Brain microvascular endothelial cell (primary cell): ENCODE data around the gene TTLL7.

ENCODE experiments used
- DNase-seq: peaks from one replicate; pipeline ENCODE4 v3.0.0-alpha.2; 2020
- H3K27ac ChIP-seq: fragments of 250-450 bp; sonication (Bioruptor Pico); 2 replicates; pipeline ENCODE4 v1.5.1; 2020; ENCODE audit warnings: mild to moderate bottlenecking, moderate library complexity
- H3K27me3 ChIP-seq: fragments of 250-450 bp; sonication (Bioruptor Pico); replicated peaks from 2 replicates; pipeline ENCODE4 v1.5.1; 2020; ENCODE audit warnings: mild to moderate bottlenecking
- H3K36me3 ChIP-seq: fragments of 250-450 bp; sonication (Bioruptor Pico); replicated peaks from 2 replicates; pipeline ENCODE4 v1.5.1; 2020; ENCODE audit warnings: mild to moderate bottlenecking
- H3K4me3 ChIP-seq: 2 replicates; pipeline ENCODE4 v1.5.1; 2011; ENCODE audit warnings: low read depth, mild to moderate bottlenecking, control low read depth, low read length, moderate library complexity
- in situ Hi-C: cut with HindIII; loops from 2 replicates; pipeline ENCODE4 v1.10.0; 2017; ENCODE audit warnings: low sequenced_read_pairs, low pct_ligation_motif_present
- TF ChIP-seq, protein P1 (sequence below): IDR thresholded peaks from 2 replicates; pipeline ENCODE4 v1.5.1; 2011; ENCODE audit warnings: low read depth, mild to moderate bottlenecking, moderate library complexity, low read length, control low read depth, inconsistent platforms; ENCODE audit errors: missing control alignments

The TTLL7 gene

DNA sequence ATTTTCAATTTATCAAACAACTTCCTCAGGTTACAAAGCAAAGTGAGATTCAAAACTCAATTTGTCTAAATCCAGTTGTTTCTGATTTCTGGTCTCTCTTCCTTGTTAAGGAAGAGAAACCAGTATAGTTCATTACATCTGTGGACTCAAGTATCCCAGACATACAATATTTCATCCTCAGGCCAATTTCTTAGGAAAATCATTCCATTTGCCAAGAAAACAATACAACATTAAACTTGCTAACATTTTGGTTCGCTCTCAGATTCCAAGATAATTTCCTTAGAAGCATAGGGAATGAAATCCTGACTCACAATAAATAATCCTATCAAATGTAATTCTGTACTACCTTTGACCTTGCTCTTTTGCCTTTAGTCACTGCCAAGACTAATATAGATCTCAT lies 11.2 kb upstream of the TTLL7 start:
- DNase-seq = no peak
- in situ Hi-C loops = no loop called here
- Histone ChIP-seq H3K4me3 (no peak overlapping the region), H3K27ac (no peak overlapping the region), H3K27me3 (no peaks in the 10 kb centered on the region), H3K36me3 (no peaks in the 10 kb centered on the region)
- TF ChIP-seq, protein P1, sequence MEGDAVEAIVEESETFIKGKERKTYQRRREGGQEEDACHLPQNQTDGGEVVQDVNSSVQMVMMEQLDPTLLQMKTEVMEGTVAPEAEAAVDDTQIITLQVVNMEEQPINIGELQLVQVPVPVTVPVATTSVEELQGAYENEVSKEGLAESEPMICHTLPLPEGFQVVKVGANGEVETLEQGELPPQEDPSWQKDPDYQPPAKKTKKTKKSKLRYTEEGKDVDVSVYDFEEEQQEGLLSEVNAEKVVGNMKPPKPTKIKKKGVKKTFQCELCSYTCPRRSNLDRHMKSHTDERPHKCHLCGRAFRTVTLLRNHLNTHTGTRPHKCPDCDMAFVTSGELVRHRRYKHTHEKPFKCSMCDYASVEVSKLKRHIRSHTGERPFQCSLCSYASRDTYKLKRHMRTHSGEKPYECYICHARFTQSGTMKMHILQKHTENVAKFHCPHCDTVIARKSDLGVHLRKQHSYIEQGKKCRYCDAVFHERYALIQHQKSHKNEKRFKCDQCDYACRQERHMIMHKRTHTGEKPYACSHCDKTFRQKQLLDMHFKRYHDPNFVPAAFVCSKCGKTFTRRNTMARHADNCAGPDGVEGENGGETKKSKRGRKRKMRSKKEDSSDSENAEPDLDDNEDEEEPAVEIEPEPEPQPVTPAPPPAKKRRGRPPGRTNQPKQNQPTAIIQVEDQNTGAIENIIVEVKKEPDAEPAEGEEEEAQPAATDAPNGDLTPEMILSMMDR = no peak

DNA sequence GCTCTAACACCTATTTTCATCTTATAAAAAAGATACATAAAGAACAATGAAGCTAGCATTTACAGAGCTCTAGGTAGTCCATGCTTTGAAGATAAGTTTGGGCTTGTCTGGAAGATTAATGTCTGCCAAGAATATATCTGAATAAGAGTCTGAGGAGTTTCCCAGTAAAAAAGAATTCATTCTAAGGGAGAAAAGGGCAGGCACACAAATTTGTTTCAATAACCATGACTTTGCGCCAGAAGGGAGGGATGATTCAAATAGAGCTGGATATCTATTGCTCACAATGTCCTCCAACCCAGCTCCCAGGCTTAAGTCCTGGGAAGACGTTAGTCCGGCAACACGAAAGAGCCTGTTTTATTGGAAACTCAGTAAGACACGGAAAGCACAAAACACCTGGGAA lies 9.7 kb upstream of the TTLL7 start:
- no peaks in the 10 kb centered on the region for H3K36me3 ChIP-seq
- in situ Hi-C loops = no loop called here
- H3K4me3 ChIP-seq = no peak overlapping the region
- DNase-seq = no peak
- TF ChIP-seq, protein P1 = no peak
- H3K27ac ChIP-seq = no peak overlapping the region
- H3K27me3 ChIP-seq = no peaks in the 10 kb centered on the region

DNA sequence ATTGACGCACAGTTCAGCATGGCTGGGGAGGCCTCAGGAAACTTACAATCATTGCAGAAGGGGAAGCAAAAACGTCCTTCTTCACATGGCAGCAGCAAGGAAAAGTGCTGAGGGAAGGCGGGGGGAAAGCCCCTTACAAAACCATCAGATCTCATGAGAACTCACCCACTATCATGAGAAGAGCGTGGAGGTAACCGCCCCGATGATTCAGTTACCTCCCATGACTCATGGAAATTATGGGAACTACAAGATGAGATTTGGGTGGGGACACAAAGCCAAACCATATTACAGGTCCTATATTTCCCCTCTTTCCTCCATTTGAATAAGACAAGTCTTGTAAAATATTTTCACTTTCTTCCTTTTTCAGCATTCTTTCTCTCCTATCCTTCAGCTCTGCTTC lies 7.7 kb upstream of the TTLL7 start:
- DNase-seq = no peak
- Histone ChIP-seq H3K36me3 (no peaks in the 10 kb centered on the region), H3K27ac (no peak overlapping the region), H3K4me3 (no peak overlapping the region), H3K27me3 (no peaks in the 10 kb centered on the region)
- TF ChIP-seq, protein P1 = no peak
- in situ Hi-C loops = no loop called here

DNA sequence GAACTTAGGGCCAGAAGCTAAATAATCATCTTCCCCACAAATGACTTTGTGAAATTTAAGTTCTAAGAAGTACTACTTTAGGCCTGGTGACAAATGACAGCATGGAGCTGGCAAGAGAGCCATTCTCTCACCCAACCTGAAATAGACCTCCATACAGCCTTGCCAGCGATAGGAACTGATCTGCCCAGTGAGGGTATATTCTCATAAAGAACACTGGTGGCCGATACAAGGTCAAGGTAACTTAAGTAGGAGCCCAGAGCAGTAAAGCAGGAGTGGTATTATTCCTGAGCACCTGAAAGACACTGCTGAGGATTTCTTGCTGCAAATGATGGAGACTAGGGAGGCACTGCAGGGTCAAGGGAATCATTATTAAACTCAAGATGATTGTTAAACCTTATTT lies 2.6 kb upstream of the TTLL7 start:
- Histone ChIP-seq H3K4me3 (no peak overlapping the region), H3K27me3 (no peaks in the 10 kb centered on the region), H3K36me3 (no peaks in the 10 kb centered on the region), H3K27ac (no peak overlapping the region)
- no peak for DNase-seq
- TF ChIP-seq, protein P1 = no peak
- in situ Hi-C loops = no loop called here

DNA sequence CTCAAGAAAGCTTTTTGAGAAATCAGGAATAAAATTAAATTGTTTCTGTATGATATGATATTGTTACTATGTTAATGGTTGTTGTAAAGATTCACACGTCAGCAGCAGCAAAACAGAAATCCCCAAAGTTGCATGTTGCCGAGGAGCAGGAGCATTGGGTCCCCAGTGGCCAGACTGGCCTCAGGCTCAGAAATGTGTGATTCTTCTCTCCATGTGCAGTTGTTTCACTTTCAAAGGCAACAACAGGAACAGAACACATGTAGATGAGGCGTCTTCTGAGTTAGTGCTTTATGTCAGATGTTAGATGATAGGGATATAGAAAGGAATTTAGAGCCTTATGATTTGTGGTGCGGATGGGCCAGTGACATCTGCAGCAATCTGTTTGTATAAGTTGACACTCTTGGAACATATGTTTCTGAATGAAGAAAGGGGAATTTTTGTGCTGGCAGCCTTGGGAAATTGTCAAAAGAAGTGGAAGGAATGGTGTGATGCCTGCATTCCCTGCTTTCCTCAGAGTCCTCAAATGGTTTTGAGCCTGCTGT lies 2.1 kb upstream of the TTLL7 start:
- TF ChIP-seq, protein P1 = no peak
- no peak overlapping the region for H3K4me3 ChIP-seq
- DNase-seq = no peak

DNA sequence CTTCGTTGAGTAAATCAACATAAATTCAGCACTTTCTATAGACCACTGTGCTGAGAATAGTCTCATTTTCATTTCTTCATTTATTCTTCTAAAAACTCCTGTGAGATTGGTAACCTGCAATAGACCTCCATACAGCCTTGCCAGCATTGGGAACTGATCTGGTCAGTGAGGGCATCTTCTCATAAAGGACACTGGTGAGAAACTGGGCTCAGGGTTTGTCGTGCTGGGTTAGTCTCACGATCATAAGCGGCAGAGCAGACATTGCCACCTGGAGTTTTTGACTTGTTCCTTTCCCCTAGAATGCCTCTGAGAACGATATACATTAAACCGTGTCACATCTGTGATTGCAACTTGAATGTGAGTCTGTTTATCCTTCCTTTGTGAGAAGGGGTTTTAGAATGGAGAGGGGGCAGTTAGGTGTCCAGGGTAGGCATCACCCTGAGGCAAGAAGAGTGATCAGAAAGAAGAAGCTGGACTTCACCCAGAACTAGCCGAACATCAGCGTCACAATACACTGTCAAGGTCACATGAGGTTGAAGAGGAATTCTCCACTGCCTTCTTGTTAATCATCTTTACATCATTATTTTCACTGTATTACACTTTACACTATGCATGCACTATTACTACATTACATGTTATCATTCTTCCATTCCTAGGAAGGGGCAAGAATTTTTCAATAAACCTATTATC lies 1.4 kb upstream of the TTLL7 start:
- TF ChIP-seq, protein P1 = no peak

More for the DNA sequence above, 2.1 kb upstream of the TTLL7 start:
- in situ Hi-C loops = no loop called here
- no peak overlapping the region for H3K27ac ChIP-seq
- no peaks in the 10 kb centered on the region for H3K27me3 ChIP-seq
- H3K36me3 ChIP-seq = no peaks in the 10 kb centered on the region

More for the DNA sequence above, 1.4 kb upstream of the TTLL7 start:
- Histone ChIP-seq H3K27me3 (no peaks in the 10 kb centered on the region), H3K36me3 (no peaks in the 10 kb centered on the region), H3K4me3 (no peak overlapping the region), H3K27ac (no peak overlapping the region)
- in situ Hi-C loops = no loop called here
- no peak for DNase-seq
